ENCODE measurements around the gene SARM1. TPM values are rescaled to one million over a fixed set of nuclear protein-coding genes. Genes with fewer than 3 reads are reported as not detected.

Gene SARM1
- total RNA-seq, 1 donor from 2014 or later: 5.8 TPM

- no peak for TF ChIP-seq CTCF (IDR thresholded peaks at IDR 0.05; ENCODE audit: unreplicated experiment)
- H3K27ac Mint-ChIP-seq (ENCODE audit: unreplicated experiment): no peak within 1 kb of the TSS
- peaks cover 17% of the 10 kb centered on the region for H3K27me3 Mint-ChIP-seq (ENCODE audit: unreplicated experiment)
- H3K9me3 Mint-ChIP-seq (ENCODE audit: unreplicated experiment): no peaks in the 10 kb centered on the region
- no peak for DNase-seq (ENCODE audit: low spot score)
- peaks cover 6% of the 10 kb centered on the region for H3K4me1 Mint-ChIP-seq (ENCODE audit: unreplicated experiment)
- no peaks in the 10 kb centered on the region for H3K36me3 Mint-ChIP-seq (ENCODE audit: low read depth, unreplicated experiment)
- H3K4me3 Mint-ChIP-seq (ENCODE audit: unreplicated experiment): peak within 1 kb of the TSS; percentile 88
These were observed 1.3 kb upstream of the SARM1 start, which contains the start of gene VTN for GRCh38 chr17:28370035-28370743. TSS of gene VTN (minus strand) at chr17:28370307. CDS start at chr17:28370203, 104 bp downstream.

- Mint-ChIP-seq H3K9me3 (ENCODE audit: unreplicated experiment) (no peaks in the 10 kb centered on the region), H3K36me3 (ENCODE audit: low read depth, unreplicated experiment) (no peaks in the 10 kb centered on the region), H3K4me3 (ENCODE audit: unreplicated experiment) (peak overlapping the region; percentile 88), H3K4me1 (ENCODE audit: unreplicated experiment) (peaks cover 6% of the 10 kb centered on the region), H3K27me3 (ENCODE audit: unreplicated experiment) (peaks cover 17% of the 10 kb centered on the region), H3K27ac (ENCODE audit: unreplicated experiment) (no peak overlapping the region)
- no peak for DNase-seq (ENCODE audit: low spot score)
- TF ChIP-seq CTCF (IDR thresholded peaks at IDR 0.05; ENCODE audit: unreplicated experiment): no peak
These were observed 770 bp upstream of the SARM1 start for GRCh38 chr17:28370744-28371103.

DNA sequence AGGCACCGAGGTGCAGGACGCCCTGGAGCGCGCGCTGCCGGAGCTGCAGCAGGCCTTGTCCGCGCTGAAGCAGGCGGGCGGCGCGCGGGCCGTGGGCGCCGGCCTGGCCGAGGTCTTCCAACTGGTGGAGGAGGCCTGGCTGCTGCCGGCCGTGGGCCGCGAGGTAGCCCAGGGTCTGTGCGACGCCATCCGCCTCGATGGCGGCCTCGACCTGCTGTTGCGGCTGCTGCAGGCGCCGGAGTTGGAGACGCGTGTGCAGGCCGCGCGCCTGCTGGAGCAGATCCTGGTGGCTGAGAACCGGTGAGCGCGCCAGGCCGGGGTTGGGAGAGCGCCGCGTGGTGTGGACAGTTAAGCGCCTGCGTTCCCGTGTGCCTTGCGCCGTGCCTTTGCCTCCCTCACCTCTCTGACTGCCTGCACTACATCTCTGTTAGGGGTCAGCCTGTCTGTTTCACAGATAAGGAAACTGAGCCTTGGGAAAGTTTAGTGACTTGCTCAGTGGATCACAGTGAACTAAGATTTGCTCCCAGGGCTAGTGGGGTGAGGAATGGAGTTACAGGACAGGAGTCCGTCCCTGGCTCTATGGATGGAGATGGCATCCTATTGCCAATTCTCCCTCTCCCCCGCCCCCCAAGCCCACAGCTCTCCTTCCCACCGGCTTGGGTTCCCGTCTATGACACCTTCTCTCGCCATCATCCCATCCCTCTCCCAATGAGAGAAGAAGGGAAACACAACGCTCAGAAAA, 880 bp downstream of the SARM1 start:
- H3K36me3 Mint-ChIP-seq (ENCODE audit: low read depth, unreplicated experiment): no peaks in the 10 kb centered on the region
- H3K27me3 Mint-ChIP-seq (ENCODE audit: unreplicated experiment): peaks cover 17% of the 10 kb centered on the region
- H3K4me3 Mint-ChIP-seq (ENCODE audit: unreplicated experiment): peak overlapping the region; percentile 79
- DNase-seq (ENCODE audit: low spot score): no peak
- H3K9me3 Mint-ChIP-seq (ENCODE audit: unreplicated experiment): no peaks in the 10 kb centered on the region
- peaks cover 6% of the 10 kb centered on the region for H3K4me1 Mint-ChIP-seq (ENCODE audit: unreplicated experiment)
- no peak overlapping the region for H3K27ac Mint-ChIP-seq (ENCODE audit: unreplicated experiment)
- no peak for TF ChIP-seq CTCF (IDR thresholded peaks at IDR 0.05; ENCODE audit: unreplicated experiment)

- no peaks in the 10 kb centered on the region for H3K36me3 Mint-ChIP-seq (ENCODE audit: low read depth, unreplicated experiment)
- peaks cover 17% of the 10 kb centered on the region for H3K27me3 Mint-ChIP-seq (ENCODE audit: unreplicated experiment)
- no peak overlapping the region for H3K27ac Mint-ChIP-seq (ENCODE audit: unreplicated experiment)
- no peaks in the 10 kb centered on the region for H3K9me3 Mint-ChIP-seq (ENCODE audit: unreplicated experiment)
- DNase-seq (ENCODE audit: low spot score): no peak
- H3K4me3 Mint-ChIP-seq (ENCODE audit: unreplicated experiment): peak overlapping the region; percentile 79
- peaks cover 6% of the 10 kb centered on the region for H3K4me1 Mint-ChIP-seq (ENCODE audit: unreplicated experiment)
- no peak for TF ChIP-seq CTCF (IDR thresholded peaks at IDR 0.05; ENCODE audit: unreplicated experiment)
These were observed 1.4 kb downstream of the SARM1 start for GRCh38 chr17:28372945-28373274.
